H9 (cell line): Measurements from ENCODE around the gene PFKFB2. TPM values are rescaled to one million over a fixed set of nuclear protein-coding genes. Genes with fewer than 3 reads are reported as not detected.

Source experiments
- DNase-seq: peaks from one replicate; pipeline ENCODE4 v3.0.0-alpha.2; 2017
- H2AFZ ChIP-seq: one replicate; pipeline ENCODE4 v1.6.1; 2013; ENCODE audit warnings: mild to moderate bottlenecking, low read length, control low read depth, moderate library complexity
- H2AK5ac ChIP-seq: 2 replicates; pipeline ENCODE4 v1.6.1; 2013; ENCODE audit warnings: low read length, control low read depth, mixed read lengths; ENCODE audit not compliant: insufficient read length
- H2BK120ac ChIP-seq: one replicate; pipeline ENCODE4 v1.6.1; 2013; ENCODE audit warnings: low read depth, mild to moderate bottlenecking, low read length, control low read depth, inconsistent platforms; ENCODE audit not compliant: poor library complexity, severe bottlenecking
- H2BK12ac ChIP-seq: 2 replicates; pipeline ENCODE4 v1.6.1; 2013; ENCODE audit warnings: low read length, control low read depth, mixed read lengths, low read depth; ENCODE audit not compliant: insufficient read length
- H2BK15ac ChIP-seq: 2 replicates; pipeline ENCODE4 v1.6.1; 2013; ENCODE audit warnings: low read depth, low read length, control low read depth
- H2BK20ac ChIP-seq: one replicate; pipeline ENCODE4 v1.6.1; 2013; ENCODE audit warnings: low read depth, mild to moderate bottlenecking, low read length, control low read depth, inconsistent platforms; ENCODE audit not compliant: poor library complexity, severe bottlenecking
- H2BK5ac ChIP-seq: 2 replicates; pipeline ENCODE4 v1.6.1; 2013; ENCODE audit warnings: low read length, control low read depth, mixed read lengths; ENCODE audit not compliant: insufficient read length
- H3K14ac ChIP-seq: 2 replicates; pipeline ENCODE4 v1.6.1; 2013; ENCODE audit warnings: low read length, control low read depth; ENCODE audit not compliant: insufficient read depth
- H3K18ac ChIP-seq: 2 replicates; pipeline ENCODE4 v1.6.1; 2013; ENCODE audit warnings: low read depth, mild to moderate bottlenecking, mixed read lengths, low read length, control low read depth; ENCODE audit not compliant: insufficient read length
- H3K23ac ChIP-seq: 2 replicates; pipeline ENCODE4 v1.6.1; 2013; ENCODE audit warnings: low read length, control low read depth, mixed read lengths, low read depth; ENCODE audit not compliant: insufficient read length
- H3K23me2 ChIP-seq: 2 replicates; pipeline ENCODE4 v1.6.1; 2013; ENCODE audit warnings: low read depth, mild to moderate bottlenecking, mixed read lengths, low read length, control low read depth; ENCODE audit not compliant: insufficient read length, poor library complexity, severe bottlenecking
- H3K27ac ChIP-seq: 2 replicates; pipeline ENCODE4 v1.5.1; 2013; ENCODE audit warnings: low read length, control low read depth, mixed read lengths, low read depth; ENCODE audit not compliant: insufficient read length
- H3K27me3 ChIP-seq: 2 replicates; pipeline ENCODE4 v1.6.1; 2013; ENCODE audit warnings: low read length, control low read depth, inconsistent platforms; ENCODE audit not compliant: insufficient read depth
- H3K4ac ChIP-seq: 2 replicates; pipeline ENCODE4 v1.6.1; 2013; ENCODE audit warnings: low read depth, mild to moderate bottlenecking, control low read depth, inconsistent platforms, low read length, moderate library complexity
- H3K4me1 ChIP-seq: 2 replicates; pipeline ENCODE4 v1.6.1; 2013; ENCODE audit warnings: low read length, control low read depth, inconsistent platforms; ENCODE audit not compliant: insufficient read depth
- H3K4me2 ChIP-seq: 2 replicates; pipeline ENCODE4 v1.6.1; 2013; ENCODE audit warnings: low read length, control low read depth, mixed read lengths; ENCODE audit not compliant: insufficient read length, insufficient read depth
- H3K56ac ChIP-seq: 2 replicates; pipeline ENCODE4 v1.6.1; 2013; ENCODE audit warnings: low read depth, mild to moderate bottlenecking, mixed read lengths, low read length, control low read depth; ENCODE audit not compliant: insufficient read length
- H3K79me1 ChIP-seq: 2 replicates; pipeline ENCODE4 v1.6.1; 2013; ENCODE audit warnings: low read depth, mild to moderate bottlenecking, moderate library complexity, low read length, control low read depth, inconsistent platforms; ENCODE audit not compliant: insufficient read depth, poor library complexity, severe bottlenecking
- H3K79me2 ChIP-seq: 2 replicates; pipeline ENCODE4 v1.6.1; 2013; ENCODE audit warnings: low read length, control low read depth, inconsistent platforms; ENCODE audit not compliant: insufficient read depth
- H3K9ac ChIP-seq: 2 replicates; pipeline ENCODE4 v1.6.1; 2013; ENCODE audit warnings: low read length, control low read depth, mixed read lengths; ENCODE audit not compliant: insufficient read length; ENCODE audit errors: extremely low read depth
- H3K9me3 ChIP-seq: one replicate; pipeline ENCODE4 v1.6.1; 2013; ENCODE audit warnings: low read depth, low read length, inconsistent platforms; ENCODE audit not compliant: control insufficient read depth
- H3T11ph ChIP-seq: one replicate; pipeline ENCODE4 v1.6.1; 2013; ENCODE audit warnings: mild to moderate bottlenecking, low read length, control low read depth, inconsistent platforms
- H4K20me1 ChIP-seq: one replicate; pipeline ENCODE4 v1.6.1; 2013; ENCODE audit not compliant: control insufficient read depth, insufficient read length, insufficient read depth
- H4K5ac ChIP-seq: 2 replicates; pipeline ENCODE4 v1.6.1; 2013; ENCODE audit warnings: low read depth, mild to moderate bottlenecking, mixed read lengths, low read length, control low read depth; ENCODE audit not compliant: insufficient read length
- H4K8ac ChIP-seq: replicated peaks from 2 replicates; pipeline ENCODE4 v1.6.1; 2013; ENCODE audit warnings: low read length, control low read depth, mixed read lengths, low read depth; ENCODE audit not compliant: insufficient read length
- H4K91ac ChIP-seq: 2 replicates; pipeline ENCODE4 v1.6.1; 2013; ENCODE audit warnings: low read depth, mild to moderate bottlenecking, moderate library complexity, mixed read lengths, low read length, control low read depth; ENCODE audit not compliant: insufficient read length
- H3K27ac Mint-ChIP-seq, 3 experiments: 2 replicates in 2 of 3; 3 replicates in 1 of 3; pipeline ENCODE4 v1.8.0; 2020 to 2021; ENCODE audit warnings: mixed read lengths in 3 of 3, mild to moderate bottlenecking in 1 of 3, moderate library complexity in 1 of 3
- H3K27me3 Mint-ChIP-seq: 2 replicates; pipeline ENCODE4 v1.8.0; 2021; ENCODE audit warnings: low read depth, mild to moderate bottlenecking, moderate library complexity, mixed read lengths
- H3K36me3 Mint-ChIP-seq, 3 experiments: 2 replicates in 2 of 3; 3 replicates in 1 of 3; pipeline ENCODE4 v1.8.0; 2020 to 2021; ENCODE audit warnings: low read depth in 3 of 3, mixed read lengths in 3 of 3; ENCODE audit not compliant: insufficient read depth in 1 of 3
- H3K4me1 Mint-ChIP-seq, 2 experiments: 2 replicates each; pipeline ENCODE4 v1.8.0; 2020; ENCODE audit warnings: mixed read lengths in 2 of 2
- H3K4me3 Mint-ChIP-seq, 2 experiments: 2 replicates in 1 of 2; 3 replicates in 1 of 2; pipeline ENCODE4 v1.8.0; 2020 to 2021; ENCODE audit warnings: mild to moderate bottlenecking in 2 of 2, mixed read lengths in 2 of 2, moderate library complexity in 1 of 2
- H3K9me3 Mint-ChIP-seq, 2 experiments: 2 replicates in 1 of 2; 3 replicates in 1 of 2; pipeline ENCODE4 v1.8.0; 2020; ENCODE audit warnings: mild to moderate bottlenecking in 2 of 2, mixed read lengths in 2 of 2, moderate library complexity in 1 of 2
- WGBS: extraction: QIAGEN DNeasy Blood & Tissue Kit; methylation state at CpG from one replicate; pipeline ENCODE4 v1.1.7; 2013; ENCODE audit warnings: missing lambda C conversion rate, low lambda C conversion rate, mixed read lengths; ENCODE audit not compliant: insufficient read length; ENCODE audit errors: extremely low coverage; 5-methylcytosine and 5-hydroxymethylcytosine counted together
- total RNA-seq: library from RNA; stranded (reverse); gene quantifications from 2 replicates; pipeline ENCODE4 v1.2.1, GENCODE V29; 2021
- TF ChIP-seq, protein P1 (sequence below): fragments of 200-600 bp; sonication (generic); conservative IDR thresholded peaks from 3 replicates; pipeline ENCODE4 v1.8.0; 2021; ENCODE audit warnings: antibody characterized with exemption, mild to moderate bottlenecking

PFKFB2 gene
- total RNA-seq, 1 experiment from 2014 or later: 14.6 TPM

DNA sequence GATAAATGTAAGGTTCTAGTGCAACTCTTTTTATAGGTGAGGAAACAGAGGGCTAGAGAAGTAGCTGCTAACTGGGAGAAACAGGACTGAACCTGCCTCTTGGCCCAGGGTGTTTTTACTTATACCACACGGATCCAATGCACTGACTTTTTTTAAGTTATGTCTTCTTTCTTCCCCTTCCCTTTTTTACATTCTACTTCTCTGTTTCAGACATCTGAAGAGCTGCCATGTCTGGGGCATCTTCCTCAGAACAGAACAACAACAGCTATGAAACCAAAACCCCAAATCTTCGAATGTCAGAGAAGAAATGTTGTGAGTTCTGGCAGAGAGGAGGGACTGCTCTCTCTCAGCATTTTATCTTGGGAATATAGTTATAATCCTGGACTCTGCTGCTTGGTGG lies 1.4 kb downstream of the PFKFB2 start:
- Histone ChIP-seq H3T11ph (no peak overlapping the region), H2BK20ac (no peak overlapping the region), H3K56ac (no peak overlapping the region), H3K9ac (no peak overlapping the region), H3K14ac (no peak overlapping the region), H3K4ac (no peak overlapping the region), H3K27me3 (no peaks in the 10 kb centered on the region), H3K27ac (no peak overlapping the region), H4K5ac (no peak overlapping the region), H3K4me2 (no peak overlapping the region), H2BK15ac (no peak overlapping the region), H2AFZ (no peak overlapping the region), H3K23ac (no peak overlapping the region), H3K18ac (no peak overlapping the region), H4K91ac (no peak overlapping the region), H3K4me1 (peaks cover 3% of the 10 kb centered on the region; the same call in 1 of the 2 replicates), H2BK120ac (no peak overlapping the region), H3K79me2 (peaks cover 1% of the 10 kb centered on the region; the same call in 1 of the 2 replicates), H3K9me3 (no peaks in the 10 kb centered on the region), H2BK12ac (no peak overlapping the region), H2BK5ac (no peak overlapping the region), H3K23me2 (peaks cover 11% of the 10 kb centered on the region), H4K20me1 (no peaks in the 10 kb centered on the region), H3K79me1 (no peaks in the 10 kb centered on the region), H2AK5ac (no peak overlapping the region), H4K8ac (no peak overlapping the region)
- Mint-ChIP-seq H3K4me3 (peak overlapping the region; percentile 99 to 100; a peak in 1 of 5 replicates), H3K27ac (no peak overlapping the region), H3K4me1 (peaks cover 25 to 28% of the 10 kb centered on the region in 2 experiments), H3K27me3 (peaks cover 1% of the 10 kb centered on the region), H3K9me3 (no peaks in the 10 kb centered on the region; a peak in 1 of 5 replicates), H3K36me3 (peaks cover 2 to 5% (median 4%) of the 10 kb centered on the region in 3 experiments; a peak in 5 of 7 replicates)
- WGBS: no CpG with 5 or more reads among the region's 2 CpGs
- no peak for DNase-seq
- TF ChIP-seq, protein P1, sequence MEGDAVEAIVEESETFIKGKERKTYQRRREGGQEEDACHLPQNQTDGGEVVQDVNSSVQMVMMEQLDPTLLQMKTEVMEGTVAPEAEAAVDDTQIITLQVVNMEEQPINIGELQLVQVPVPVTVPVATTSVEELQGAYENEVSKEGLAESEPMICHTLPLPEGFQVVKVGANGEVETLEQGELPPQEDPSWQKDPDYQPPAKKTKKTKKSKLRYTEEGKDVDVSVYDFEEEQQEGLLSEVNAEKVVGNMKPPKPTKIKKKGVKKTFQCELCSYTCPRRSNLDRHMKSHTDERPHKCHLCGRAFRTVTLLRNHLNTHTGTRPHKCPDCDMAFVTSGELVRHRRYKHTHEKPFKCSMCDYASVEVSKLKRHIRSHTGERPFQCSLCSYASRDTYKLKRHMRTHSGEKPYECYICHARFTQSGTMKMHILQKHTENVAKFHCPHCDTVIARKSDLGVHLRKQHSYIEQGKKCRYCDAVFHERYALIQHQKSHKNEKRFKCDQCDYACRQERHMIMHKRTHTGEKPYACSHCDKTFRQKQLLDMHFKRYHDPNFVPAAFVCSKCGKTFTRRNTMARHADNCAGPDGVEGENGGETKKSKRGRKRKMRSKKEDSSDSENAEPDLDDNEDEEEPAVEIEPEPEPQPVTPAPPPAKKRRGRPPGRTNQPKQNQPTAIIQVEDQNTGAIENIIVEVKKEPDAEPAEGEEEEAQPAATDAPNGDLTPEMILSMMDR: no peak
